ENCODE data around the gene RPL39L. TPM values are rescaled to one million over a fixed set of nuclear protein-coding genes. Genes with fewer than 3 reads are reported as not detected.
"Not testable (repeated sequence)": the region's sequence is repeated elsewhere in the genome, so short reads cannot be mapped to it uniquely, and the experiment has no call there.

Gene RPL39L
- total and polyA plus RNA-seq, 2 of the 4 experiments (the other 2 are of a cell fraction) = 18.1 to 34.6 TPM

DNA sequence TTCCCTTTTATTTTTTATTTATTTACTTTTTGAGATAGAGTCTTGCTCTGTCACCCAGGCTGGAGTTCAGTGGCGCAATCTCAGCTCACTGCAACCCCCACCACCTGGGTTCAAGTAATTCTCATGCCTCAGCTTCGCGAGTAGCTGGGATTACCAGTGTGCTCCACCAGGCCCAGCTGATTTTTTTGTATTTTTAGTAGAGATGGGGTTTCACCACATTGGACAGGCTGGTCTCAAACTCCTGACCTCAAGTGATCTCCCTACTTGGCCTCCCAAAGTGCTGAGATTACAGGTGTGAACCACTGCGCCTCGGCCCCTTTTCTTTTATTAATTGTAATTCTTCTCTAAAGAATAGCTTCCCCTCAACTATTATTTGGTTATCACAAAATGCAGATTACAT is 31.6 kb upstream of the RPL39L start:
- H2AFZ ChIP-seq (replicated peaks; ENCODE audit: low read length, poor library complexity); H3K23ac ChIP-seq (ENCODE audit: low read depth, low read length); H3K18ac ChIP-seq (ENCODE audit: low read depth, low read length); H4K8ac ChIP-seq (ENCODE audit: low read depth in 2 of 2, low read length in 2 of 2); H3K27me3 ChIP-seq (ENCODE audit: control insufficient read depth, insufficient read depth, low read length); dilution Hi-C loops (cut with HindIII; ENCODE audit: low sequenced_read_pairs, unreplicated experiment); POLR2A ChIA-PET (ENCODE audit: unreplicated experiment); H2BK120ac ChIP-seq (ENCODE audit: low read depth, low read length); intact Hi-C loops (cut with micrococcal nuclease); H3K36me3 ChIP-seq (ENCODE audit: control insufficient read depth, insufficient read depth, low read length); H3K4me2 ChIP-seq (ENCODE audit: low read depth, low read length); BruUV-seq (replicated peaks); DNase-seq; H2BK20ac ChIP-seq (ENCODE audit: low read depth, low read length); H2BK15ac ChIP-seq (ENCODE audit: low read depth, low read length); H2AK5ac ChIP-seq (ENCODE audit: low read depth, low read length); H3K4me1 ChIP-seq (ENCODE audit: control insufficient read depth, insufficient read depth, low read length); H3K9me3 ChIP-seq (ENCODE audit: control insufficient read depth, insufficient read depth, low read length); CTCF ChIA-PET; H4K91ac ChIP-seq (ENCODE audit: insufficient read depth, low read depth, low read length); H3K4me3 ChIP-seq (ENCODE audit: insufficient read depth, low read depth, low read length); H3K79me1 ChIP-seq (ENCODE audit: low read depth in 1 of 2, low read length in 2 of 2); H3K9me1 ChIP-seq (ENCODE audit: insufficient read depth, low read length); H3K14ac ChIP-seq (replicated peaks; ENCODE audit: low read depth, low read length); H3K27ac ChIP-seq (ENCODE audit: insufficient read depth, low read length); in situ Hi-C loops (cut with MboI; ENCODE audit: low sequenced_read_pairs); H2AK9ac ChIP-seq (replicated peaks; ENCODE audit: low read depth, low read length, poor library complexity); H4K5ac ChIP-seq (ENCODE audit: low read depth, low read length); H2BK5ac ChIP-seq (ENCODE audit: low read depth, low read length, poor library complexity, severe bottlenecking); ATAC-seq (ENCODE audit: low read depth); H4K20me1 ChIP-seq (ENCODE audit: insufficient read depth, low read length); H3K56ac ChIP-seq (ENCODE audit: extremely low read depth, insufficient read depth, low read length); H3K4ac ChIP-seq (ENCODE audit: low read depth, low read length); H3K9ac ChIP-seq (ENCODE audit: low read depth, low read length): not testable (repeated sequence)
- WGBS, 2 experiments (ENCODE audit: extremely low coverage in 2 of 2, insufficient read length in 1 of 2) = no CpG with 5 or more reads among the region's 5 CpGs

Measured in IMR-90 (cell line).